Epidermal melanocyte (primary cell): ENCODE data around the gene GVQW3.
"Not testable (repeated sequence)": the region's sequence is repeated elsewhere in the genome, so short reads cannot be mapped to it uniquely, and the experiment has no call there.

ENCODE experiments used
- DNase-seq: peaks from one replicate; pipeline ENCODE4 v3.0.0; 2011; ENCODE audit warnings: low spot score; ENCODE audit not compliant: insufficient read length

GVQW3 gene

DNA sequence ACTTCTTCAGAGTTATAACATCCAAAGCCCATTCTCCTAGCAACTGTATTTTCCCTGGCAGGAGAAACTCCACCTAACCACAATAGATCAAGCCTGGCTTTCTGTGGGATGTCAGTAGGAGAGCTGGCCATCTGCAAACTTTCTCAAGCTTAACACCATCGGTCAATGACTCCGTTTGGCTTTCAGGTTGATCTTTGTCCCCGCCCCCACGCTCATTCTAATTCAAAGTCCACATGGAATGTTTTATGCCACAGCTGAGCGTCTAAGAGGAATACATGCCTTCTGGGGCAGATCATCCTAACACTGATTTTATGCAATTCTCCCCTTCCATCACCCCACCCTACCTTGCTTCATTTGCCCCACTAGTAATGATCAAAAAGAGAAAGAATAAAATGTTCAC lies 4.8 kb downstream of the GVQW3 start:
- no peak for DNase-seq

DNA sequence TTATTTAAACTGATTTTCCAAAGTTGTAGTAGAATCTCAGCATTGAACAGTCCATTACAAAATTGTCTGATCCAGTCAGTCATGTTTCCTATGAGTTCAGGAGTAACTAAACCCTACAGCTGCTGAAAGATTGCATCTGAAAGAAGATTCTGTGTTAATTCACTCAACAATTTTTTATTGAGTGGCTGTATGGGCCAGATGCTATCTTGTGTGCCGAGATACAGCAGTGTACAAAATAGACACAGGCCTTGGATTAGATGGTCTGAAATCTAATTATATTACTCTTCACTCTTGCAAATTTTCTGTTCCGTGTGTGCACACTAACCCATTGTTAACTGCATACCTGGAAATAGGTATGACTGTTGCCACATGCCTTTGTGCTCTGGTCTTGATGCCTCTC lies 7.3 kb downstream of the GVQW3 start:
- no peak for DNase-seq

DNA sequence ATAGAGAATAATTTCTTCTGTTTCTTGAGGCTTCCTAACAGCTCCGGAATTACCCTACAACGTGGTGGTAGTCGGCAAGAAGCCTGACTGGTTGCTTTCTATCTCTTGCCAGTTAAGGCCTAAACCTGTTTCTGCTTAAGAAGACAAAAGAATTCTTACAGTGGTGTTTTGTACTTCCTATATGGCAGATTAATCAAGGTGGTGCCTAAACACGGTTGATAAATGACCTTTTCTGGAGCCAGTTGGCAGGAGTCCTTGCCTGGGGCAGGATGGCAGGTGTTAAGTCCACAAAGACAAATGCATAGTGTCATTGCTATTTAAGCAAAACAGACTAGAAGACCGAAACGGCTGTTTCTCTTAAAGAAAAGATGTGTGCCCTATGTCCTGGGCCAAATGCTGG lies 9.9 kb downstream of the GVQW3 start:
- DNase-seq = no peak

DNA sequence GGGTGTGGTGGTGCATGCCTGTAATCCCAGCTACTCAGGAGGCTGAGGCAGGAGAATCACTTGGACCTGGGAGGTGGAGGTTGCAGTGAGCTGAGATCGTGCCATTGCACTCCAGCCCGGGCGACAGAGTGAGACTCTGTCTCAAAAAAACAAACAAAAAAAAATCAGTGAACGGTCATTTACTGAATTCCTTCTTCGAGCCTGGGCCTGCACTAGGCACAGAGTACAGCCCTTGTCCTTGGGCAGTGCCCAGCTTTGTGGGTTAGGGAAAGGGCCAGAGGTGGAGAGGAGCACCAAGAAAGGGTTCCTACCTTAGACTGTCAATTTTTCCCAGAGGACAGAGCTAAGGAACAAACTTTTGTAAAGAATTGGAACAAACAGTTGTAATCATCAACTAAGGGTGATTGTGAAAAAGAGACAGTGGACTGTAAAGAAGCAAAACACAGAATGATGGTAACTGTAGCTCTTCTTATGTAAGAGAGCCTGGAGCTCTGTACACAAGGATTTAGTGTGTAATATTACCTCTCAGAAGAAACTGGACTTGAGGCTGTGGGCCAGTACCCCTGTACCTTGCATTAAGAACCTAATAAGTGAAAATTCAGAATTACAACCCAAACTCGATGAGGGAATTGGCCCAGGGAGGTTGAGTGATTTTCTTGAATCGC lies 10.8 kb downstream of the GVQW3 start:
- DNase-seq = no peak

DNA sequence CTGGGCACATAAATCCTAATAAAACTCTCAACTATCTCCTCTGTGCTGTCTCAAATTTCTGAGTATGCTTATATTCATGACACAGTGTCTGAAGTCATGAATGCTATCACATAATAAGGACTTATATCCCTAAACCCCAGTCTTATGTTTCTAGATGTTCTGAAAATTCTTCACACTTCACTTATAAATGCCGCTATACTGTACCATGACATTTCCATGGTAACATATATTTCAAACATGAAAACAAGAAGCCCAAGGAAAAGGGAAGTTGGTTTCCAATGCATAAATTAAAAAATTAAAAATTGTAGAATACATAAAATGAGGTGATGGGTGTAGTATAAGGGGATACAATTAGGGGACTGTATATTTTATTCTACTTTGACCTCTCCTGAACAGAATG lies 11.7 kb downstream of the GVQW3 start:
- no peak for DNase-seq

DNA sequence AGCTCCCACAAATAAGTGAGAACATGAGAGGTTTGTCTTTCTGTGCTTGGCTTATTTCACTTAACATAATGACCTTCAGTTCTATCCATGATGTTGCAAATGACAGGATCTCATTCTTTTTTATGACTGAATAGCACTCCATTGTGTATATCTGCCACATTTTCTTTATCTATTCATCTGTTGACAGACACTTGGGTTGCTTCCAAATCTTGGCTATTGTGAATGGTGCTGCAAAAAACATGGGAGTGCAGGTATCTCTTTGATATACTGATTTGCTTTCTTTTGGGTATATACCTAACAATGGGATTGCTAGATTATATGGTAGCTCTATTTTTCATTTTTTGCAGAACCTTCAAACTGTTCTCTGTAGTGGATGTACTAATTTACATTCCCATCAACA lies 13.3 kb downstream of the GVQW3 start:
- DNase-seq = no peak

DNA sequence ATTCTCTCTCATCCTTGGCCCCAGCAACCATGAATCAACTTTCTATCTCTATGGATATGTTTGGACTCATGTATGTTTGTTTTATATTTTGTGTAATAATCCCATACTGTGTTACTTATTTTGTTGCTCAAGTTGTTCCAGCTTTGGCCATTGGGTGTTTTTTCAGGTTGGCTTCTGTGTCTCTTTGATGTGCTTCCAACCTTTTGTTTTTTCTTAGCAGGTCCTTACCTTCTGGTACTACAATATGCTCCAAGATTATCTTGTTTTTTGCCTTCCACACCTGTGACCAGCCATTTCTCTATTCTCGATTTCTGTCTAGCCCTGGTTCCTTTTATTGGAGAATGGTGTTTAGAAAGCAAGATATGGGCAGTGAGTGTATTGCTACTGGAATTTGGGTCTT lies 14.2 kb downstream of the GVQW3 start:
- DNase-seq = no peak

DNA sequence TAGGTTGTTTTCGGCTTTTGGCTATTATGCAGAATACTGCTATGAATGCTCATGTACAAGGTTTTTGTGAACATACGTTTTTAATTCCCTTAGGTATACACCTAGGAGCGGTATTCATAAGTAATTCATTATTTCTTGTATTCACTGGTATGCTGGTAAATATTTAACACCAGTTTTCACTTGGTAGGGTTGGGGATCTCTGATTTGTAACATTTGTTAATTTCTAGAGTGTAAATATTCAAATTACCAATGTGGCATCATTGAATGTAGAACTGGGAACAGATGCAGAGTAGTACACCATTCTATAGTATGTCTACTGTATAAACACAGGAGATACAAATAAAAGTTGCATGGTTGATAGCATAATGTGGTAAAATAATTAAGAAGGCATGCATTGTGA lies 16.3 kb downstream of the GVQW3 start:
- no peak for DNase-seq

DNA sequence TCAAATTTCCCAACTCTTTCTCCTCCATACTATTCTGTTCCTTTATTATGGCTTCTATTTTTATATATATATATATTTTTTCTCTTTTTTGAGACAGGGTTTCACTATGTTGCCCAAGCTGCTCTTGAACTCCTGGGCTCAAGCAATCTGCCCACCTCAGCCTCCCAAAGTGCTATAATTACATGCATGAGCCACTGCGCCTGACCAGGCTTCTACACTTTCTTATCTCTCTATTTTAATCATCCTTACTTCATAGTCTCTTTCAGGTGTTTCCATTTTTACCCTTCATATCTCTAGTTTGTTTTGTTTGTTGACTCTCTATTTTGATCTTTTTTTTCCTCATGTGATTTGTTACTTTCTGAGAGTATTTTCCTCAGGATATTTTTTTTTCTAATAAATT lies 19.8 kb downstream of the GVQW3 start:
- DNase-seq = no peak

DNA sequence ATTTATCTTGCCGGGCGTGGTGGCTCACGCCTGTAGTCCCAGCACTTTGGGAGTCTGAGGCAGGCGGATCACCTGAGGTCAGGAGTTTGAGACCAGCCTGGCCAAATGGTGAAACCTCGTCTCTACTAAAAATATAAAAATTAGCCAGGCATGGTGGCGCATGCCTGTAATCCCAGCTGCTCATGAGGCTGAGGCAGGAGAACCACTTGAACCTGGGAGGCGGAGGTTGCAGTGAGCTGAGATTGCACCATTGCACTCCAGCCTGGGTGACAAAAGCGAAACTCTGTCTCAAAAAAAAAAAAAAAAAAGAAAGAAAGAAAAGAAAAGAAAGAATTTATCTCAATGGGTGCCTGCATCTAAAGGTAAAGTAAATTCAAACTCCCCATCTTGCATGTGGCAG lies 20.4 kb downstream of the GVQW3 start:
- not testable (repeated sequence) for DNase-seq

DNA sequence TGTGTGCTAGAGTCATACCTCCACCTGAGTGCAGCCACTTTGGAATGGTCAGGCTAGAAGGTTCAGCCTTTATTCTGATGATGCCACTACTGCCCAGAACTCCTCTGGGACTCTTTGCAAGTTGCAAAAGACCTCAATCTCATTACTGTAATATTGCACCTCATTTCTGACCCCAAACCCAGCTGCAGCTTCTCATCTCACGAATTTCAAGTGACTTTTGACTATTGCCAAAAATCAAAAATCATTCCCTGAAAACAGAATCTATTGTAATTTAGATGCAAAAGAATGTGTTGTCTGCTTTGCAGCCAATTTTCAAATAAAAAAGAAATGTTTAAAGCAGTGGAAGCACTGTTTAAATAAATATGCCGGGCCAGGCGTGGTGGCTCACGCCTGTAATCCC lies 25.2 kb downstream of the GVQW3 start:
- no peak for DNase-seq

DNA sequence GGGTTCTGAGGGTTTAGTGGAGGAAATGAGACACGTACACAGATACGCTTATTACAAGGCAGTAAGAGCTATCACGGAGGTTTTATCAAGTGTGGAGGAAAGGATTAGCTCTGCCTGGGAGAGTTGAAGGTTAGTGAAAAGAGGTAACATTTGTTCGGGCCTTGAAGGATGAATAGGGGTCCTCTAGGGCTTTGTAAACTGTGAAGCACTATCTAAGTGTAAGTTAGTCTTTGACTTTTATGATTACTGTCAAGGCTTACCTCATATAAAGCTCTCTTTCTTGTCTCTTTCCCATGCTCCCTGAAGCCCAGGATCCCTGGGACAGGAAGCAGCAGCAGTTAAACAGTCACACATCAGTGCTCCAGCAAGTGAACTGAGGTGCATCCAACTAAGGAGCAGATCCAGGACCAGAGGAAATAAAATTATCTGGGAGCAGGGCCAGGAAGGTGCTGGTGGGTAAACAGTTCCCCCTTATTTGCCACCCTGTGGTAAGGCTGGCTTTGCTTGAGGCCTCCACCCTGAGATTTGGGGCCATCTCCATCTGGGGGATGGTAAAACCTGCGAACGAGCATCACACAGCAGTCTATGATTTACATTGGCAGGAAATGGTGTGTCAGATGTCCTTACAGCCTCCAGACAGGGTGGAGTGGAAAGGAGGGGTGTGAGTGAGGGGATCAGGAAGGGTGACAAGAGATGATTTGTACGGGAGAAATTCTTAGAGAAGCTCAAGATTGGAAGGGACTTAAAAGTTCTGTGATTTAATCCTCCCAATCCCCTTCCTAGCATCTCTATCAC lies 27.2 kb downstream of the GVQW3 start:
- DNase-seq = peak; percentile 60

DNA sequence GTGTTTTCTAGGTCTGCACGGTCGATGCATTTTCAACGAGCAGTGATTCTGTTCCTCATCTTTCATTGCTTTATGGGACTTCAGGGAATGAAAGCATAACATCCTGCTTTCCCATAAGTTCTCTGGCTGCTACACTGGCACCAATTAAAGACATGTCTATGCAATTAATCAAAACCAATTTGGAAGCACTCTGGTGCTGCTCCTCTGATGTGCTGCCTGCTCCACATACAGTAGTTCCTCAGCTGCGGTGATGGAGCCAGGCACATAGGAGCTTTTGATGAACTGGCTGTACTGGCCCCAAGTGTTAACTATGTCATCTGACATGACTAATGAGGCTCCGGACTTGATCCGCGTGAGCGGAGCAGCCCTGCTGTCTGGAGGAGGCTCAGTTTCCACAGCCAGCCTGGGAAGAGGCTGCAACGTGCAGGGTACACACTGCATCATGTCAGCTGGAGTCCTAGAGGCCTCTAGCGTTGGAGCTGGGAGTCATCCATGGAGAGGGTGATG lies 29.8 kb downstream of the GVQW3 start:
- DNase-seq = no peak

DNA sequence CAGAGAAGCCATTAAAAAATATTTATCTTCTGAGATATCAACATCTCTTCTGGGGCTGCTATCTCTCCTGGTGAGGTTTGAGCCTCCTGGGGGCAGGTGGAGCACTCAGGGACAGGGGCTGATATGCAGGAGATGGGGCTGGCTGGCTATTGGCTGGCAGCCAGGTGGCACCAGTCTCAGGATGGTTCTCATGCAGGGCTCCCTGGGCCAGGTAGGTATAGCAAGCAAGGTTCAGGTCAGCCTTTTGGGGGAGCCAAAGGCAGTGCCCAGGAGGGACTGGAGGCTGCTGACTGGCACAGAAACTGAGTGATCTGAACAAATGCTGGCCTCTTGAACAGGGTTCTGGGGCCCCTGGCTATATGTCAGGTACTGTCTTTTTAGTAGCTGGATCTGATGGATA lies 34.0 kb downstream of the GVQW3 start:
- DNase-seq = no peak

DNA sequence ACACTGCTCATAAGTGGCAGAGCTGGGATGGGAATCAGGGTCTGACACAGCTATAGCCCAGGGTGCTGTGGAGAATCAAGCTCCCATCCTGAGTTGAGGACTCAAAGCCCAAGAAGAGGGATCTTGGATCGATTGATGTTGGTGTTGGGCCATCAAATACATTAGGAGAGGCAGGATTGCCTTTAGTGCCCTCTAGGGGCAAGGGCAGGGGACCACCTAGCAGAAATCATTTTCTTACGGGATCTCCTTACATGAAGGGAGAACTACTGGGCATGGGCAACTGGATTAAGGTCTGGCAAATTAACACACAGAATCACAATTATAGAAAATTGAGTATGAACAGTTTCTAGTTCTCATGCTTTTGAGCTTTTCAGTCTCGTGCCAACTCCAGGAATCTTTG lies 38.8 kb downstream of the GVQW3 start:
- no peak for DNase-seq

DNA sequence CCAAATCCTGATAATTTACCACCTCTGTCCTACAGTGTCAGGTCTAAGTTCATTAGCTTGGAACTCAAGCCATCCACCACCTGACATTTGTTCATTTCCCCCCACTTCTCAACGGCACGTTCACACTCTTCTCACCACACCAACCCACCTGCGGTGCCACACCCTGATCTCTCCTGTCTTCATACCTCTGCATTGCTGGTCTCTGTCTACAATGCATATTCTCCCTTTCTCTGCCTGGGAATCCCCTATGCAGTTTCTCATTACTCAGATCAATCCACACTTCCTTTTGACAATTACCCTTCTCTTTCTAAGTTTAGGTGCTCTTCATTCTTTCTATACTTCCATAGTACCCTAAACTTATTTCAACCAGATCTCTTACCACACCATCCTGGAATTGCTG lies 43.3 kb downstream of the GVQW3 start:
- no peak for DNase-seq

DNA sequence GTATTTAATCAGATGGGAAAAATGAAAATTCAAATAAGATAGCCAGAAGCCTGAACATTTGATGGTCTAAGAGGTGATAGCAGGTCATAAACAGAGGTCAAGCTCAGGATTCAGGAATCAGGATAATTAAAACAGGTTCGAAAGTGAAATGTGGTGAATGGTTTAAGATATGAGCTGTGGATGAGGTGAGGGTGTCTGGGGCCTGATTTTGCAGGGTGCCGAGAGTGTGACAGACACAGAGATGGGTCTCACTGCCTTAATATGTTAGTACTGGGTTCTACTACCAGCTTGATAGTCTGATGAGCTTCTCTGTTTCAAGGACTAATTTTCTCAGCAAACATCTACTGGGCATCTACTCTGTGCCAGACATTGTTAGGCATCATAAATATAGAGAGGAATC lies 43.8 kb downstream of the GVQW3 start:
- no peak for DNase-seq

DNA sequence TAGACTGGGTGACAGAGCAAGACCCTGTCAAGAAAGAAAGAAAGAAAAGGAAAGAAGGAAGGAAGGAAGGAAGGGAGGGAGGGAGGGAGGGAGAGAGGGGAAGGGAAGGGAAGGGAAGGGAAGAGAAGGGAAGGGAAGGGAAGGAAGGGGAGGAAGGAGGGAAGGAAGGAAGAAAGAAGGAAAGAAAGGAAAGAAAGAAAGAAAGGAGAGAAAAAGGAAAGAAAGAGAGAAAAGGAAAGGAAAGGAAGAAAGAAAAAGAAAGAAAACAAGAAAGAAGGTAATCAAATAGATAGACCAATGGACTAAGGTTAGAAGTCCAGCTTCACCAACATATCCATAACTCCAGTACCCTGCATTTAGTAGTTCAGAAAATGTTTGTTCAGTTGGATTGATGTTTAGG lies 45.5 kb downstream of the GVQW3 start:
- no peak for DNase-seq

DNA sequence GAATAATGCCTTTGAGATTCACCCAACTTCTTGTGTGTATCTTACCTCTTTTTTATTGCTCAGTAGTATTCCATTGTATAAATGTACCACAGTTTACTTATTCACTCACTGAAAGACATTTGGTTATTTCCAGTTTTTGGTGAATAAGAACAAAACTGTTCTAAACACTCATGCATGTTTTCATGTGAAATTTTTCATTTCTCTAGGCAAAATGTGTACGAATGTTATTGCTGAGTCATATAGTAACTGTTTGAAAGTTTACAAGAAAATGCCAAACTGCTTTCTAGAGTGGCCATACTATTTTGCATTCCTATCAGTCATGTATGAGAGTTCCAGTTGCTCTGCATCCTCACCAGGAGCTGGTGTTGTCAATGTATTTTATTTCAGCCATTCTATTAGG lies 54.9 kb downstream of the GVQW3 start:
- no peak for DNase-seq

DNA sequence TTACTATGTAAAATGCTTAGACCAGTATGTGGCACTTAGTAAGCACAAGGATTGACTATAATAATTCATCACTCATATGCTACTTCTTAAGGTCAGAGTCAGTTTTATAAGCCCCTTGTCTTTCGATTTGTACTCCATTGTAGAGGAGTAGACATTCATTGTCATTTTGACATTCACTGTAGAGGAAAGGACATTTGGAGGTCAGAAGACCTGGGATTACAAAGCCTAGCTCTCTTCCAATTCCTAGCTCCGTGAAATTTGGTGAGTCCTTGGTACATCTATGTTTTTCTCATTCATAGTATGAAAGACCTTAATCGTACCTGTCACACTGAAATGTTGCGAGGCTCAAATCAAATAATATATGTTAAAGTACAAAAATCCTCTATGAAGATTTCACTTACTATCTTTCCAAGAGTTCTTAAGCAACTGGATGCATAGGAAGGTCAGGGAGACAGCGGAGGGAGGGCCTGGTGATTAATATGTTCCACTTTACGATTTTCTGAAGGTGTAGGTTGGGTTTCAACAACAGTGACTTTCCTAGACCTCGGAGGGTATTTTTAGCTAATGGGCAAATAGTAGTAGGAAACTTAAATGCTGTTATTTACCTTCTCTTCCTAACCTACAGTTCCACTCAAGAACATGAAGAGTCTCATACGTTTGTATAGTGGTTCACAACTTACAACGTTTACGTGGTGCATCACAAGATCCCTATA lies 62.3 kb downstream of the GVQW3 start:
- no peak for DNase-seq

DNA sequence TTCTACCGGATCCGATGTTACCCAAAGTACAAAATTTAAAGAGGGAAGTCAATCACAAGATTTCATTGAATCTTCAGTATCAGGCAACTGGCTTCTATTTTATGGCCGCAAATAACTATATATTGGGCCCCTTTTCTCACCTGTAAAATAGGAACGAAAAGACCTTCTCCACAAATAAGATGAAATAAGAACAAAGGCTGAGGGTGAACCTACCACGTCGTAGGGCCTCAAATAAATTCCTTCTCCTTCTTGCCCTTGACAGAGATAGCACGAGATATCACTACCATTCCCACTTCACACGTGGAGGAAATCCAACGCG lies 62.9 kb downstream of the GVQW3 start:
- DNase-seq = no peak

DNA sequence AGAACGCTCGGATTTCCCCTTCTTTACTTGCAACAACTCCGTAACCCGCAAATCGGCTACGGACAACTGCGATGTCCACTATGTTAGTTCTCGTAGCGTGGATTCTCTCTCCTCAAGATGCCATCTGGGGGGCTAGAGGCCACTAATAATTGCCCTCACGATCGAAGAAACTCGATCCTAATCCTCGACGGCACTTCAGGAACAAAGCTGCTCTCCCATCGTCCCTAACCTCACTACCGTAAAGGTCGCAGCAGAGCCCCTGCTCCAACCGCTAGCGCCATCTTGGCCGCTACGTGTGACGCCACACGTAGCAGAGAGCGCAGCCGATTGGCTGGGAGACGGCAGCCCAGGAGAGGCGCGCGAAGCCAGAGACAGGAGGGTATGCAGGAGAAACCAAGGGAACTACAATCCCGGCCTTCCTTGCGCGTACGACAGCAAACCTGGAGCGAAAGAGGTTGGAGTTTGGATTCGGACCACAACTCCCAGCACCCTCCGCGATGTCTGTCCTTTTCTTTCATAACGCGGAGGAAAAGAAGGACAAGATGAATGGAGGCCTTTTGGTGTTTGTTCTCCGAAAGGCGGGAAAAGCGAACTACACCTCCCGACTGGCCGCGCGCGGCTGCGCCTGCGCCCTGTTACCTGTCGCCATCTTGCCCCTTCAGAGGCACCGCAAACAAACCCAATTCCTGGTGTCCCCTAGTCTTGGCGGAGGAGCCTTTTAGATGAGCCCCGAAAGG lies 63.4 kb downstream of the GVQW3 start, which contains the start of gene EMSY:
EMSY (plus strand) TSS at position 635 of the 737 bp plus-strand sequence. CDS start 1,921 bp downstream, outside the sequence.
- peak; percentile 93 for DNase-seq
